ENCODE data around the gene DNAJA4.

The DNAJA4 gene

DNA sequence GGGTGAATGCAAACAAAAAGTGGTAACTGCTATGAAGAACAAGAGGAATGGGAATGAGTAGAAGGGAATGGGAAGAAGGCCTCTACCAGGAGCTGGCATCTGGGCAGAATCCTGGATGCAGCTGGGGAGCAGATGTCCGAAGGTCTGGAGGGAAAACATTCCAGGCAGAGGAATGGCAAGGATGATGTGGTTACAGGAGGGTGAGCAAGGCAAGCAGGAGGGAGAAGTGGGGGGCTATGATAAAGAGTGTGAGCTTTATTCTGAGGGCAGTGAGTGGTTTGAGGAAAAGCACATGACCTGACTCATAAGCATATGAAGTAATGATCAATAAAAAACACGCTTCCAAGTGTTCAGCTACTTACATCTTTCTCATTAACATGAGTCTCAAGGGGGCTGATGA lies 18.0 kb downstream of the DNAJA4 start:
- no peak for DNase-seq

DNA sequence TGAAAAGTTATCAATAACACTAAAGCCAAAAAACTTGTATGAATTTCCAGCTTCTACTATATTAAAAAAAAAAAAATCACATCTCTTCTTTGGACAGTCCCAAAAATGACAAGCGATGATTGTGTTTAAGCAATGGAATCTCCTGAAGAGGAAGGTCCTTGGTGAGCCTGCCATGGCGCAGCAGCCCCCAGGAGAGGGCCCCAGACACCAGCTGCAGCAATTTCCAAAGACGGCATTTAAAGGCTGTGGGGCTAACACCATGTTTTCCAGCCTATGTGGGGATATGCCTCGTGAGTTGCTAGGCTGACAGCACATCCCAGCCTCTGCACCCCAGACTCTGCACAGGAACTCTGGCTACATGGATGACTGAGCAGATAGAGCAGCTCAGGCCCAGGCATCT lies 20.4 kb downstream of the DNAJA4 start:
- no peak for DNase-seq

DNA sequence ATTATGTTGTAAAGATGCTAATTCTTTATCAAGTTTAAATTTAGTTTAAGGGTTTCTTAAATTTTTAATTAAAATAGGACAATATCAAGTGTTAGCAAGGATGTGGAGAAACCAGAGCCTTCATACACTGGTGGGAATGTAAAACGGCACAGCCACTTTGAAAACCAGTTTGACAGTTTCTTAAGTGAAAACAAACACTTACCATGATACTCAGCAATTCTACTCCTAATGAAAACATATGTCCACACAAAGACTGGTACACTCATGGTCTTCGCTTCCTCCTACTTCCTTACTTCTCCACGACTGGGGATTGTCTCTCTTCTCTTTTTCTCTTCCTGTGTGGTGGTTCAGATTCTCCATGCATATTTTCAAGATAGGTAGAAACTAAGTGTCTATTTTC lies 25.9 kb downstream of the DNAJA4 start:
- no peak for DNase-seq

DNA sequence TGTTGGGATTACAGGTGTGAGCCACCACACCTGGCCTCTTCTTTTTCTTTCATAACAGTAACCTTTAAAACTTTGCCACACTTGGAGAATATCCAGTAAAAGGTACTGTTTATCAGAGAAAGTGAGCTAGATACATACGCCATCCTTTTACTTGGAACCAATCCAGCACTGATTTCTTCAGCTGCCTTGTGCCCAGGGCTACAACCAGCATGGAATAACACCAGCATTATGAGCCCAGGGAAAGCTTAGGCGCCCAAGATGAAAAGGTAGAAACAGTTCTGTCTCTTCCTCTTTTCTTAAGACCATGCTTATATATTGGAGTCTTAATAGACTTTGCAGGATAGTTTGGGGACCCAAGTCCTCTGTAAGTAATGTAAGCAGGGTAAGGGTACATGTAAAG lies 26.7 kb downstream of the DNAJA4 start:
- no peak for DNase-seq

GRCh38 chr15:78291698-78292097 lies 27.3 kb downstream of the DNAJA4 start:
- no peak for DNase-seq

- DNase-seq: no peak
Measured at GRCh38 chr15:78292219-78292618, 27.9 kb downstream of the DNAJA4 start.

DNA sequence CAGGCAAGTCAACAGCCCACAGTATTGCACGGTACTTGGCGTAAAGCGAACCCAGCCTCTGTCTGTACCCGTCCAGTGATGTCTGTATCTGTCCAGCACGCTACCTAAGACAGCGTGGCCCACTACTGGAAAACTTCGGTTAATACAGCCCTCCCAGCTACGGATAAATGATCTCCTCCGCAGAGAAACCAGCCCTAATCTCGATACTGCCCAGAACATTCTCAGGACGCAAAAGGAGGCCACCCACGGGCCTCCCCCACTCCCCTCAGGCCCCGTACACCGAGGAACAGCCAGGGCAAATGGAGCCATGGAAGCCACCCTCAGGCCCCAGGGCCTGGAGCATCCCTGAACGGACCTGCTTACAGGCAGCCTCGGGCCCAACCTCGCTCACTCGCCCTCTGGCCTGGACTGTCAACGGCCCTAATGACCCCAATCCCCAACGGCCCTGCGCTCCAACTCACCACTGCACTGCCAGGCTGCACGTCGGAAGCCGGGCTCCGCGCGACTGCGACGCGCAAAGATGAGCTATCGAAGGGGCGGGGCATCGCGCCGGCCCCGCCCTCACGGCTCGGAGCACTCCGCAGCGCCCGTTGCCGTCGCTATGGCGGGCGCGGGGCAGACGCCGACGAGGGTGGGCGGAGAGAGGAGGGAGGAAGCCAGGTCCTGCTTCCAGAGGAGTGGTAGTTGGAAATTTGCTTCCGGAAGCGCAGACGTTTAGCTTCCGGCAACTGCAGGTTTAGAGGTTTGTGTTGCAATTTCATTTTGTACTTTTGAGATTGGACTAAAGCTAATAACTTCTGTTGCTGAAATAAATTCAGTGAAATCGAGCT lies 35.0 kb downstream of the DNAJA4 start, which contains the start of gene SKIC8:
SKIC8 (minus strand) TSS at position 509 of the 830 bp plus-strand sequence. CDS start 3,923 bp downstream, outside the sequence.
- peak; percentile 86 to 98 (median 97) for DNase-seq

GRCh38 chr15:78301326-78301725 lies 37.0 kb downstream of the DNAJA4 start:
- DNase-seq: no peak

- no peak for DNase-seq
Measured at GRCh38 chr15:78301828-78302227, 37.5 kb downstream of the DNAJA4 start.

DNA sequence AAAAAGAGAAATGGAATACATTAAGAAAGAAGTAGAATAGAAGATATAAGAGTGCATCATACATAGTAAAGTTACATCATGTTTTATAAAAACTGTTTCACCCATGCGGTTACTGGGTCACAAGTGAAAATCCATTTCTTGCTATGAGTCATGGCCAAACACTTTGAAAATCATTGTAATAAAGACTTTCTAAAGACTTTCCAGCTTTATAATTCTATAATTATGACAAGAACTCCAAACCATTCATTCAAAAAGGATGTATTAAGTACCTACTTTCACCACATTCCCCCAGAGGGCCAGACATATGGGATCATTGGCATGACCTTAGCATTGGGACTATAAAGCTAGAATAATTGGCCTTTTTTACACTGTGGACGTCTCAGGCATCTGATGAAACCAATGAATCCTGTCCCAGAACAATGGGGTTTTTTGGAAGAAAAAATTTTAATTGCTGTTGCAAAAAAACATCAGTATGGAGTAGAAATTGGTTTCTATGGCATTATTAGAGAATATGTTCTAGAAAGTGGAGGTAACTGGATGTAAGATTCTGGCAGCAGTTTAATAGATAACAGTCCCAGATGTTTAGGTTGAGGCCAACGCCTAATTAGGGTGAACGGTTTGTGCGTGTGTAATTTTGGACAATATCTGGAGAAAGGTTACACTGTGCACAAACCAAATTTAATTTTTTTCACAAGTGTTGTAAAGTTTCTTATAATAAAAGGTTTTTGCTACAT lies 38.4 kb downstream of the DNAJA4 start:
- no peak for DNase-seq

- no peak for DNase-seq
Measured at GRCh38 chr15:78304216-78305066, 40.1 kb downstream of the DNAJA4 start.

DNA sequence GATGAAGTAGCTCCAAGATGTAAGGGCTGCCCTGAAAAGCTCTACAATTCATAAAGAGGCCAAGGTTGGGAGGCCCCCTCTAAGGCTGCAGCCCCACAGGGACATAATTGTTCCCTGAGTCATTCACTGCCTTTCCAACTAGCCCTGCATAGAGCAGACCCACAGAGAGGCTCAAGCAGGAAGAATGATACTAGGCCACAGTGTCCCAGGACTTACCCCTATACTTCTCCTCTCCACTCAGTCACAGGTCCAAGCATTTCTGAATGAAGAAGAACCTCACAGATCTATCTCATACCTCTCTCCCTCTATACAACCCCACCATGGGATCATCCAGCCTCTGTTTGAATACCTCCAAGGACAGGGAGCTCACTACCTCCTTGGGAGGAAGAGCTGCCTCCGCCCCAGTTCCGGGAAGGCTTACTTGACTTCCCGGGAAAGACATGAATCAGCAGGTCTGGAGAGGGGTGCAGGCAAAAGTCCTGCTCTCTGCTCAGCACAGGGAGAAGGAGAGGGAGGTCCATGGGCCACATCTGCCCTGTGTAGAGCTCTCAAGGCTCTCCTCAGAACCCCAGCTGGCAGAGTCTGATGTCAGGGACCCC lies 41.9 kb downstream of the DNAJA4 start:
- no peak for DNase-seq

DNA sequence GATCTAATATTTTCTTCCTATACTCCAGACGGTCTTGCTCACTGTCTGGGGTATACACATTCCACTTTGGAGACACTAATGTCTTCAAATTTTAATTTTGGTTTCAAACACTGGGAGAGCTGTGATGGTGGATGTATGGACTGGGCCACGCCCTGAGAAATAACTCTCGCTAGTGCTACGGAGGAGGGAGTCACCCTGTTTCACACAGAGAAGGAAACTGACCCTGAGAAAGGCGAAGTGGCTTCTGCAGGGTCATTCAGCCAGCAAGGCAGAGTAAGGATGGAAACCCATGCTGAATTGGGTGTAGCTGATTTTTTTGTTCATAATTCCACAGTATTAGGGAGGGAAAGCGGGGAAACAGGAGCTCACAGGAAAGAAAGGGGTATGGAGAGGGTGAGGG lies 43.6 kb downstream of the DNAJA4 start:
- DNase-seq: peak in 1 of 3 experiments; percentile 54

- peak; percentile 63 to 89 (median 80) for DNase-seq
Measured at GRCh38 chr15:78308422-78309032, 44.2 kb downstream of the DNAJA4 start.

GRCh38 chr15:78311292-78311691 lies 46.9 kb downstream of the DNAJA4 start:
- DNase-seq: no peak

- no peak for DNase-seq
Measured at GRCh38 chr15:78312536-78312935, 48.2 kb downstream of the DNAJA4 start.

GRCh38 chr15:78312957-78313356 lies 48.6 kb downstream of the DNAJA4 start:
- DNase-seq: no peak

- DNase-seq: no peak
Measured at GRCh38 chr15:78313383-78313782, 49.0 kb downstream of the DNAJA4 start.

- no peak for DNase-seq
Measured at GRCh38 chr15:78314181-78314581, 49.8 kb downstream of the DNAJA4 start.

GRCh38 chr15:78315686-78316282 lies 51.4 kb downstream of the DNAJA4 start:
- peak in 2 of 3 experiments; percentile 56 to 80 for DNase-seq

GRCh38 chr15:78316283-78317083 lies 52.1 kb downstream of the DNAJA4 start:
- peak in 2 of 3 experiments; percentile 55 to 83 for DNase-seq

Data from NCI-H1417 (cell line).